ENCODE data around the gene NEO1. TPM values are rescaled to one million over a fixed set of nuclear protein-coding genes. Genes with fewer than 3 reads are reported as not detected.

Gene NEO1
- total RNA-seq, 1 donor from 2014 or later = 2.3 TPM

DNA sequence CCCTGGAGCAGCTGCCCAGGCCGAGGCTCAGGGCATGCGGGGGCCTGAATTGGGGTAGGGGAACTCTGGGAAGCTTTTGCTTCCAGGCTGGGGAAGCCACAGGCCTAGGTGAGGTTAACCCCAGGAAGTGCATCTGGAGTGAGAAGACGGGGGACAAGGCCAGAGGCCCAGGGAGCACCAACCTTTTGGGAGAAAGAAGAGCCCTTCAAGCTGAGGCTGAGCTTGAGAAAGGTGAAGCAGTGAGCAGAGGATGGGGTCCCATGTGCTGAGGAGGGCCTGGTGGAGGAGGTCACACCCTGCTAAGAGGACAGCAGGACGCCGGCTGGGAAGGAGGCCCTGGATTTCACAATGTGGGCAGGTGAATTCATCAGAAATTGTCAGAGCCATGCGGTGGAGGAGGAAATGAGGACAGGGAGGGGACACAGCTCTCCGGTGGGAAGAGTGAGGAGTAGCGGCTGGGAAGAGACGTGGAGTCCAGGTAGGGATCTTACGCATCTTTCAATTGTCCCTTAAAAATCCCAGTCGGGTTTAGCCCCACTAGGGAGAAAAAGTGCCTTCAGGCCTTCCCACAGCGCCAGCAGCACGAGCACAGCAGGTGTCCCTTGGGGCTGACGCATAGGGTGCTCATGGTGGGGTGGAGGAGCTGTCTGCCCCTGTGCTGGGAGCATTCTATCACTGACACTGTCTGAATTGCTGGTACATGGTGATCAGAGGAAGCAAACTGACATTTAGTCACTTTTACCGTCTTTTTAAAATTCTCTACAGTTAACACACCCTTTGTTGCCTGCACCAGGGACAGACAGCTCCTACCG is 265.6 kb downstream of the NEO1 start:
- POLR2A ChIA-PET = interaction anchor here (0.8 to 1.5 kb wide), 2 partner anchors 40 to 315 kb away, joined by 3 to 5 read pairs; partner anchors contain the start of gene NPTN
- Mint-ChIP-seq H3K36me3 (ENCODE audit: low read depth) (no peaks in the 10 kb centered on the region), H3K9me3 (no peaks in the 10 kb centered on the region), H3K4me1 (peaks cover 19% of the 10 kb centered on the region), H3K27ac (peak overlapping the region; percentile 63), H3K27me3 (peaks cover 3% of the 10 kb centered on the region), H3K4me3 (peak overlapping the region; percentile 67)
- intact Hi-C loops (cut with micrococcal nuclease) = loop anchor here (1.0 kb wide), 1 partner anchor 315 kb away; the partner anchor contains the start of gene NPTN
- CTCF ChIA-PET = interaction anchor here (1.6 kb wide), 1 partner anchor 319 kb away, joined by 6 read pairs; no protein-coding TSS in a partner anchor
- DNase-seq (no peak), ATAC-seq (ENCODE audit: low read depth) (peak; percentile 13)
- TF ChIP-seq, protein P1, sequence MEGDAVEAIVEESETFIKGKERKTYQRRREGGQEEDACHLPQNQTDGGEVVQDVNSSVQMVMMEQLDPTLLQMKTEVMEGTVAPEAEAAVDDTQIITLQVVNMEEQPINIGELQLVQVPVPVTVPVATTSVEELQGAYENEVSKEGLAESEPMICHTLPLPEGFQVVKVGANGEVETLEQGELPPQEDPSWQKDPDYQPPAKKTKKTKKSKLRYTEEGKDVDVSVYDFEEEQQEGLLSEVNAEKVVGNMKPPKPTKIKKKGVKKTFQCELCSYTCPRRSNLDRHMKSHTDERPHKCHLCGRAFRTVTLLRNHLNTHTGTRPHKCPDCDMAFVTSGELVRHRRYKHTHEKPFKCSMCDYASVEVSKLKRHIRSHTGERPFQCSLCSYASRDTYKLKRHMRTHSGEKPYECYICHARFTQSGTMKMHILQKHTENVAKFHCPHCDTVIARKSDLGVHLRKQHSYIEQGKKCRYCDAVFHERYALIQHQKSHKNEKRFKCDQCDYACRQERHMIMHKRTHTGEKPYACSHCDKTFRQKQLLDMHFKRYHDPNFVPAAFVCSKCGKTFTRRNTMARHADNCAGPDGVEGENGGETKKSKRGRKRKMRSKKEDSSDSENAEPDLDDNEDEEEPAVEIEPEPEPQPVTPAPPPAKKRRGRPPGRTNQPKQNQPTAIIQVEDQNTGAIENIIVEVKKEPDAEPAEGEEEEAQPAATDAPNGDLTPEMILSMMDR (IDR thresholded peaks at IDR 0.05) = no peak

DNA sequence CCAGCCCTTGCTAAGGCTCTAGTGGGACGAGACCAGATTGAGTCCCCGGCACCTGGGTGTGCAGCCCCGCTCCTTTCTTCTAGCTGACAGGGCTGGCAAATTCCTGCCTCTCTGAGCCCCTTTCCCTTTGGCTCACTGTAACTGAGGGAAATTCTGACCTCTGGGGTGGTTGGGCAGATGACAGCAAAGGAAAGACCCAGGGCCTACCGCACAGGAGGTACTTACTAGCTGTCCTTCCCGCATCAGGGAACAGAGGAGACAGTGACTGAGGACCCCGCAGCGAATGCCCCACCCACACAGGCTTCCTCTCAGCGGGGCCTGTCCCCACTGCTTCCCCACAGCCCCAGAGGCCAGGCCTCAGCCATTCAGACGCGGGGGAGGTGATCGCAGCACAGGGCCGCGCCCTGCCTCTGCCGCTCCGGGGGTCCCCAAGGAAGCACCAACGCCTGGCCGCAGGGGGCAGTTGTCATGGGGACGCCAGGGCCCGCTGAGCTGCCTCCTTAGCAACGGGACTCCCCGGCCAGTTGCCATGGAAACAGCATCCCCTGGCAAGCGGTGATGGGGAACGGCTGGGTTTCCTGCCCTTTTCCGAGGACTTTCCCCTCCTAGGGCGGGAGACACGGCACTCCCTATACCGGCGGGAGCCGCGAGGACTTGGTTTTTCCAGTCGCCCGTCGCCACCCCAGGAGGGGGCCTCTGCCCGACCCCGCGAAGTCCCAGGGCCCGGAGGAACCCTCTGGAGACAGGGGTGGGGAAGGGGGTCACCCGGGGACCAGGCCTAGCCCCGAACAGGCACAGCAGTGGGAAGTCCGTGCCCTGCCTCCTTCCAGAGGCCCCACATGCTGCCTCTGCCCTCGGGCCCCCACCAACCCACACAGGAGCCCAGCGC is 266.4 kb downstream of the NEO1 start:
- Mint-ChIP-seq H3K27ac (peak overlapping the region; percentile 63), H3K9me3 (no peaks in the 10 kb centered on the region), H3K4me3 (peak overlapping the region; percentile 67), H3K36me3 (ENCODE audit: low read depth) (no peaks in the 10 kb centered on the region), H3K4me1 (peaks cover 19% of the 10 kb centered on the region), H3K27me3 (peaks cover 3% of the 10 kb centered on the region)
- intact Hi-C loops (cut with micrococcal nuclease) = loop anchor here (1.0 kb wide), 1 partner anchor 315 kb away; the partner anchor contains the start of gene NPTN
- TF ChIP-seq, protein P1 (IDR thresholded peaks at IDR 0.05) = no peak
- POLR2A ChIA-PET = interaction anchor here (0.8 to 1.5 kb wide), 3 partner anchors 31 to 315 kb away, joined by 3 to 5 read pairs (median 4); partner anchors contain the start of gene NPTN
- CTCF ChIA-PET = interaction anchor here (1.6 kb wide), 1 partner anchor 318 kb away, joined by 6 read pairs; no protein-coding TSS in a partner anchor
- ATAC-seq (ENCODE audit: low read depth) (peak; percentile 94), DNase-seq (peak; percentile 62)

DNA sequence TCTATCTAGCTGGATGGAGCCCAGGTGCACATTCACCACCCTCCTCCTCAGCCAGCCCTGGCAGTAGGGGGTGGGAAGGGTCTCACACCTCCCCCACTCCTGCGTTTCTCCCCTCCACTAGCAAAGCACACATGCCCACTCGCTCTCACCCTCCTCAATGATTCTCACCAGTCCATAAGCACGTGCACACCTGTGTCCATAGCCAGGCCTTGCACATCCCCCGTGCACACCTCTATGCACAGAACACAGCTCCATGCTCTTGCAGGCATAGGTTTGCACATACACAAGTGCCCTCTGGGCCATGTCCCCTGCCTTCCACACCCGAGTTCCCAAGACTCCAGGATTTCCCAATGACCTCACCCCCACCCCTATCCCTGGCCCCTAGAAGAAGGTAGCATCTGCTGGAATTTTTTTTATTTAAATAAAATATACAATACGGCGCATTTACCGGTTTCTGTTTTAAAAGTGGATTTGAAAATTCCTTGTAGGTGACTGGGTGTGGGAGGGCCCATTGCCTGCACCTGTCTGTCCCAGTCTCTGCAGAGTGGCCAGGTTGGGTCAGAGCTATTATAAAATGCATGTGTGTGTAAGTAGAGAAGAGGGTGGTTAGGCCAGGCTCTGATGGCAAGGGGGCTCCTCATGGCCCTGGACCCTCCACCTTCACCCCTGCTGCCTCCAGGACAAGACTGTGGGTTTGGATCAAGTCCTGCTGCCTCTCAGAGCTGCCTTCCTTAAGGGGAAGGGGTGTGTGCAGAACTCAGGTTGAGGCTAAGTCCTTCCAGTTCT is 267.4 kb downstream of the NEO1 start:
- ATAC-seq (ENCODE audit: low read depth) = no peak
- CTCF ChIA-PET = no interaction called here
- TF ChIP-seq, protein P1 (IDR thresholded peaks at IDR 0.05) = no peak
- Mint-ChIP-seq H3K27ac (peak overlapping the region; percentile 30), H3K4me1 (peaks cover 19% of the 10 kb centered on the region), H3K4me3 (no peak overlapping the region), H3K9me3 (no peaks in the 10 kb centered on the region), H3K27me3 (peaks cover 3% of the 10 kb centered on the region), H3K36me3 (ENCODE audit: low read depth) (no peaks in the 10 kb centered on the region)
- intact Hi-C loops (cut with micrococcal nuclease) = no loop called here
- POLR2A ChIA-PET = interaction anchor here (1.5 kb wide), 1 partner anchor 314 kb away, joined by 5 read pairs; the partner anchor contains the start of gene NPTN
- DNase-seq = no peak

DNA sequence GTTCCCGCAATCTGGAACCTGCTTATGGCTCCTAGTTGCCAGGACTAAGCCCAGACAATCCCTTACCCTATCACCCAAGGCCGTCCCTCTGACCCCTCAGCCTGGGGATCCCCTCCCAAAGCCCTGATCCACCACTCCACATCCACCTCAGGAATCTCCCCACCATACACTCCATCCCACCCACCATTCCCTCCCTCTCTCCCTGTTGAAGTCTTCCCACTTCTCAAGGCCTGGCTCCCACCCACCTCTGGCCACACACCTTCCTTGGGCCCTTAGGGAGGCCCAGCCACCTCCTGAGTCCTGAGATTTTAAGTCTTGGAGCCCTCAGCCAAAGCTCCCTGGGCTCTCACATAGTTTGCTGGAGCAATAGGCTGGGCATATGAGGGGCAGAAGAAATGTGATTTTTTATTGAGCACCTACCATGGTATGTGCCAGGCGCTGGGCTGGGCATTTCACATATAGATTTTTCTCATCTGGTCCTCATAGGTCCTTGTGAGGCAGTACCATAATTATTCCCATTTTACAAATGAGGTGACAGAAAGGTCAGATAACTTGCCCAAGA is 268.4 kb downstream of the NEO1 start:
- intact Hi-C loops (cut with micrococcal nuclease) = no loop called here
- ATAC-seq (ENCODE audit: low read depth) (no peak), DNase-seq (no peak)
- no peaks in the 10 kb centered on the region for H3K27me3 Mint-ChIP-seq
- H3K27ac Mint-ChIP-seq = peak overlapping the region; percentile 12
- H3K4me3 Mint-ChIP-seq = no peak overlapping the region
- TF ChIP-seq, protein P1 (IDR thresholded peaks at IDR 0.05) = no peak
- POLR2A ChIA-PET = no interaction called here
- H3K36me3 Mint-ChIP-seq (ENCODE audit: low read depth) = no peaks in the 10 kb centered on the region
- no peaks in the 10 kb centered on the region for H3K9me3 Mint-ChIP-seq
- peaks cover 21% of the 10 kb centered on the region for H3K4me1 Mint-ChIP-seq
- CTCF ChIA-PET = no interaction called here

Data from activated B cell treated with CpG ODN at 0.5 μM for 24 hours (primary cell).